Muscle layer of colon (tissue), 2 donors: ENCODE data around the gene ZNF888.
"Not testable (repeated sequence)": the region's sequence is repeated elsewhere in the genome, so short reads cannot be mapped to it uniquely, and the experiment has no call there.

ENCODE experiments used
- H3K27ac ChIP-seq: one replicate; pipeline ENCODE4 v1.7.0; 2013; ENCODE audit warnings: low read depth, mild to moderate bottlenecking, low read length, moderate library complexity
- H3K27me3 ChIP-seq, 2 donors: one replicate each; pipeline ENCODE4 v1.7.0; 2013; ENCODE audit warnings: low read length in 2 of 2, mild to moderate bottlenecking in 2 of 2; ENCODE audit not compliant: insufficient read depth in 2 of 2, control insufficient read depth in 1 of 2
- H3K36me3 ChIP-seq: one replicate; pipeline ENCODE4 v1.7.0; 2013; ENCODE audit warnings: mild to moderate bottlenecking, low read length; ENCODE audit not compliant: insufficient read depth
- H3K4me1 ChIP-seq: one replicate; pipeline ENCODE4 v1.7.0; 2013; ENCODE audit warnings: mild to moderate bottlenecking, low read length; ENCODE audit not compliant: insufficient read depth
- H3K4me3 ChIP-seq, 2 donors: one replicate each; pipeline ENCODE4 v1.7.0; 2013; ENCODE audit warnings: low read length in 2 of 2, low read depth in 1 of 2, mild to moderate bottlenecking in 1 of 2, moderate library complexity in 1 of 2
- H3K9ac ChIP-seq: one replicate; pipeline ENCODE4 v1.7.0; 2013; ENCODE audit warnings: low read length
- H3K9me3 ChIP-seq: one replicate; pipeline ENCODE4 v1.7.0; 2013; ENCODE audit warnings: mild to moderate bottlenecking, low read length
- donor health status: abdominal sarcoma.
- donor health status: Adenocarcinoma of cecum.

Gene ZNF888

GRCh38 chr19:52946322-52947310 lies 23.4 kb upstream of the ZNF888 start:
- no peak overlapping the region for H3K9ac ChIP-seq
- H3K27me3 ChIP-seq, result peaks cover 0 to 5% of the 10 kb centered on the region in 2 donors
- H3K4me3 ChIP-seq, result peak overlapping the region in 1 of 2 donors; percentile 27
- H3K9me3 ChIP-seq, result peaks cover 15% of the 10 kb centered on the region
- H3K36me3 ChIP-seq, result peaks cover 14% of the 10 kb centered on the region
- H3K4me1 ChIP-seq, result peaks cover 6% of the 10 kb centered on the region
- no peak overlapping the region for H3K27ac ChIP-seq

DNA sequence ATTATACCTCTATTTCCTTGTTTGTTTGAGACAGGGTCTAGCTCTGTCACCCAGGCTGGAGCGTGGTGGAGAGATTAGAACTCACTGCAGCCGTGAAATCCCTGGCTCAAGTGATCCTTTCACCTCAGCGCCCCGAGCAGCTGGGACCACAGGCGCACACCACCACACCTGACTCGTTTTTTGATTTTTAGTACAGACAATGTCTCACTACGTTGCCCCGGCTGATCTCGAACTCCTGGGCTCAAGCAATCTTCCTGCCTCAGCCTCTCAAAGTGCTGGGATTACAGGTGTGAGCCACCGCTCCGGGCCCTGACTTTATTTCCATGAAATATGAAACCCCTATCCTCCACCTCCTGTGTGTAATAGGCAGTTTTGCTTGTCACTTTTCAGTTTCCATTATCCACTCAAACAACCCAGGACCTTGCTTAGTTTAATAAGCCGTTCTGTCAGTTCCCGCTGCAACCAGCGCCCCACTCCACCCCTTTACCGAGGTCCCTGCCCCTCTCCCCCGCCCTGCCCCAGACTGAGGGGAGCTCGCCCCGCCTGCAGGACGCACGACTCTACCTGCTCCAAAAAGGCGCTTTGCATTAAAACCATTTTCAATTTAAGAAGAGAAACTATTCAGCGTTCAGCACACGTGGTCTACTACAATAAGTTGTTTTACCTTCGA lies 22.6 kb upstream of the ZNF888 start:
- Histone ChIP-seq H3K27me3 (peaks cover 0 to 5% of the 10 kb centered on the region in 2 donors), H3K4me1 (peaks cover 8% of the 10 kb centered on the region), H3K9ac (no peak overlapping the region), H3K4me3 (peak overlapping the region in 1 of 2 donors; percentile 27), H3K27ac (no peak overlapping the region), H3K9me3 (peaks cover 11% of the 10 kb centered on the region), H3K36me3 (peaks cover 7% of the 10 kb centered on the region)

GRCh38 chr19:52944703-52945493 lies 21.7 kb upstream of the ZNF888 start:
- not testable (repeated sequence) for H3K9ac ChIP-seq, H3K36me3 ChIP-seq, H3K4me1 ChIP-seq, H3K27ac ChIP-seq, H3K27me3 ChIP-seq, H3K4me3 ChIP-seq
- H3K9me3 ChIP-seq, result peaks cover 10% of the 10 kb centered on the region

DNA sequence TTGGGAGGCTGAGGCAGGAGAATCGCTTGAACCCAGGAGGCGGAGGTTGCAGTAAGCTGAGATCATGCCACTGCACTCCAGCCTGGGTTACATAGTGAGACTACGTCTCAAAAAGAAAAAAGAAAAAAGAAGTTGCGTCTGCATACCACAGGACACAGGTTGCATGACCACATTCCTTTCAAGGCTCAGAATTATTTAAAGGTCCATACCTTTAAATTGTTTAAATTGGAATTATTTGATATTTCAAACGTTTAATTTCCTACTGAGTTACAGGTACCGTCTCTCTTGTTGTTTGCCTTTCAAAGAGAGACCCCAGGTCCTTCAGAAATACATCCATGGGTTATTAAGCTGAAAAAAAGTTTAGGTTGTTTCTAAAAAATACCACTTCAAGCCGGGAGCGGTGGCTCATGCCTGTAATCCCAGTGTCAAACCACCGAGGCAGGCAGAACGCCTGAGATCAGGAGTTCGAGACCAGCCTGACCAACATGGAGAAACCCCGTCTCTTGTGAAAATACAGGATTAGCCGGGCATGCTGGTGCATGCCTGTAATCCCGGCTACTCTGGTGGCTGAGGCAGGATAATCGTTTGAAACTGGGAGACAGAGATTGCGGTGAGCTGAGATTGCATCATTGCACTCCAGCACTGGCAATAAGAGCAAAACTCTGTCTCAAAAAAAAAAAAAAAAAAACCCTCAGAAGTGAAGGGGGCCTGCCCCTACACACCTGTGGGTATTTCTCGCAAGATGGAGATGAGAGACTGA lies 20.8 kb upstream of the ZNF888 start:
- H3K9ac ChIP-seq, result no peak overlapping the region
- peaks cover 8% of the 10 kb centered on the region for H3K4me1 ChIP-seq
- no peak overlapping the region for H3K27ac ChIP-seq
- H3K27me3 ChIP-seq, result peaks cover 0 to 5% of the 10 kb centered on the region in 2 donors
- peaks cover 2% of the 10 kb centered on the region for H3K9me3 ChIP-seq
- no peaks in the 10 kb centered on the region for H3K36me3 ChIP-seq
- no peak overlapping the region for H3K4me3 ChIP-seq

DNA sequence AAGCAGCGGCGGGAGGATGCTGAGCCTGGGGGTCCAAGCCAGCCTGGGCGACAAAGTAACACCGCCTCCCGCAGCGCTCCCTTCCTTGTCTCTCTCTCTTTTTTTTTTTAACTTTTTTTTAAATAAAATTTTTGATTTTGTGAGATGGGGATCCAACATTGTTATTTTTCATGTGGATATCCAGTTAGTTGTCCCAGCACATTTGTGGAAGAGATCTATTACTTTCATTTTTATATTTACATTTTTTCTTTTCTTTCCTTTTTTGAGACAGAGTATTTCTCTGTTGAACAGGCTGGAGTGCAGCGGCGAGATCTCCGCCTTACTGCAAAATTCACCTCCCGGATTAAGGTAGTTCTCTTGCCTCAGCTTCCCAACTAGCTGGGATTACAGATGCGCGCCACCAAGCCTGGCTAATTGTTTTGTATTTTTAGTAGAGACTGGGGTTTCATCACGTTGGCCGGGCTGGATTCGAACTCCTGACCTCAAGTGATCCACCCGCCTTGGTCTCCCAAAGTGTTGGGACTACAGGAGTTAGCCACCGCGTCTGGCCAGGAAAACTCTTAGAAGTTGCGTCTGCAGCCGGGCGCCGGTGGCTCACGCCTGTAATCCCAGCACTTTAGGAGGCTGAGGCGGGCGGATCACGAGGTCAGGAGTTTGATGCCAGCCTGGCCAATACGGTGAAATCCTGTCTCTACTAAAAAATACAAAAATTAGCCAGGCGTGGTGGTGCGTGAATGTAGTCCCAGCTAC lies 20.1 kb upstream of the ZNF888 start:
- H3K27me3 ChIP-seq, result peaks cover 0 to 4% of the 10 kb centered on the region in 2 donors
- H3K36me3 ChIP-seq, result no peaks in the 10 kb centered on the region
- peak overlapping the region; percentile 56 for H3K27ac ChIP-seq
- no peaks in the 10 kb centered on the region for H3K9me3 ChIP-seq
- H3K4me3 ChIP-seq, result peak overlapping the region; percentile 47 to 80
- H3K9ac ChIP-seq, result no peak overlapping the region
- H3K4me1 ChIP-seq, result peaks cover 8% of the 10 kb centered on the region

GRCh38 chr19:52942386-52943133 lies 19.3 kb upstream of the ZNF888 start:
- Histone ChIP-seq H3K27ac (peak overlapping the region; percentile 63), H3K4me3 (peak overlapping the region; percentile 55 to 83), H3K9ac (no peak overlapping the region), H3K36me3 (no peaks in the 10 kb centered on the region), H3K27me3 (no peaks in the 10 kb centered on the region), H3K9me3 (no peaks in the 10 kb centered on the region), H3K4me1 (peaks cover 8% of the 10 kb centered on the region)

DNA sequence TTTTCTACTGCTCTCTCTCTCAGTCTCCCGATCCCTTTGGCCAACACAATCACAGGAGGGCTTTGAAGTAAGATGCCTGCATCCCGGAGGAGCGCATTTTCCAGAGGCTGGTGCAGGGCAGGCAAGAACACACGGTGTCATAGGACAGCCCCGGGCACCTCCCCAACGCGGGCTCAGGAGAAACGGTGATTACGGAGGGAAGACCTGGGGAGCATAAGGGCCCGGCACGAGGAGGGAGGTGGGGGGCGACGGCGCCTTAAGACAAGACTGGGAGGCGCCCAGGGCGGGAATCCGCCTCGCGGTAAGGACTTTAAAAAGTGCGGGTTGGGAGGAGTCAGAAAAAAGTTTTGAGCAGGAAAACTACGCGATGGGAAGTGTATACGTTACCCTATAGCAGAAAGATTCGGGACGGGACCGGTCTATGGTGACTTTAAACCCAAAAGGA lies 18.7 kb upstream of the ZNF888 start:
- peak overlapping the region; percentile 63 for H3K27ac ChIP-seq
- no peaks in the 10 kb centered on the region for H3K9me3 ChIP-seq
- no peak overlapping the region for H3K9ac ChIP-seq
- H3K4me1 ChIP-seq, result peaks cover 8% of the 10 kb centered on the region
- H3K36me3 ChIP-seq, result no peaks in the 10 kb centered on the region
- H3K27me3 ChIP-seq, result no peaks in the 10 kb centered on the region
- H3K4me3 ChIP-seq, result peak overlapping the region; percentile 55 to 83

DNA sequence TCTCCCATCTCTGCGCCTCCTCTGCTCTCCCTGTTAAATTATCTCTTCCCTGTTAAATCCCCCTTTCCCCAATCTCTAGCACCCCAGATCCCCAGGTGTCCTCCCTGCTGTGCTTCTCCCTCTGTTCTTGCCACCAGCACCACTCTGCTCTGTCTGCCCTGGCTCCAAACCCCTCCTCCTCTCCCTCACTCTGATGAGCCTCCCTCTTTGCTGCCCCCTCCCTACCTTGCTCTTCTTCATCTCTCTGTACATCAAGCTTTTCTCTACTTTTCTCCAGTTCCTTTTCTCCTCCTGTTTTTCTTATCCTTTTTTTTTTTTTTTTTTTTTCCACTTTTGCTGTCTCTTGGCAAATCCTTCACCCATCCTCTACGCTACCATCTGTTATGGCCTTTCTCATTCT lies 18.3 kb upstream of the ZNF888 start:
- H3K4me3 ChIP-seq, result peak overlapping the region; percentile 55 to 83
- not testable (repeated sequence) for H3K4me1 ChIP-seq, H3K27me3 ChIP-seq, H3K9me3 ChIP-seq, H3K9ac ChIP-seq, H3K36me3 ChIP-seq
- H3K27ac ChIP-seq, result peak overlapping the region; percentile 63

- not testable (repeated sequence) for H3K27me3 ChIP-seq, H3K36me3 ChIP-seq, H3K9ac ChIP-seq, H3K4me1 ChIP-seq, H3K4me3 ChIP-seq, H3K27ac ChIP-seq, H3K9me3 ChIP-seq
These were observed 17.7 kb upstream of the ZNF888 start for GRCh38 chr19:52940905-52941304.

- no peaks in the 10 kb centered on the region for H3K27me3 ChIP-seq
- peaks cover 8% of the 10 kb centered on the region for H3K4me1 ChIP-seq
- H3K9me3 ChIP-seq, result no peaks in the 10 kb centered on the region
- no peaks in the 10 kb centered on the region for H3K36me3 ChIP-seq
- no peak overlapping the region for H3K27ac ChIP-seq
- H3K4me3 ChIP-seq, result no peak overlapping the region
- H3K9ac ChIP-seq, result no peak overlapping the region
These were observed 15.5 kb upstream of the ZNF888 start for GRCh38 chr19:52938761-52939160.
